ENCODE data around the gene STPG4.

The STPG4 gene

DNA sequence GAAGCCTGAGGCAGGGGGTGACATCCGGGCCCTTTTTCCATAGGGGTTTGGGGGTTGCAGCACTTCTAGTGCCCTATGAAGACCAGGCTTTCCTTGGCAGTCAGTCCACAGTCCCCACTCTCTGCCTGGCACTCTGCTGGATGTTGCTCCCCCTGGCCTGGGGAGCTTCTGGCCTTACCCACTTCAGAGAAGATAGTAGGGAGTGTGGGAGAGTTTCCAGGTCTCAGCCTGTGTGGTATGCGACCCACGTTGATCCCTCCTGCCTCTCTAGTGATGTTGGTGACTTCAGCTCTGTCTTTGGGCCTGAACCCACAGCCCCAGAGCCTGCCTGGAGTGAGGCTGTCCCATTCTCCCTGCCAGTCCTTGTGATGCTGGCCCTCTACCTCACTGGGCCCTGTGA is 105.6 kb downstream of the STPG4 start:
- Histone ChIP-seq H3K9me3 (ENCODE audit: control insufficient read depth, insufficient read depth, low read length) (no peaks in the 10 kb centered on the region), H3K27me3 (ENCODE audit: control insufficient read depth, insufficient read depth, low read length) (no peaks in the 10 kb centered on the region), H3K36me3 (ENCODE audit: control insufficient read depth, insufficient read depth, low read length) (0 out of 2 replicates have a peak, but pooled peaks cover 10% of the 10 kb centered on the region), H3K9ac (ENCODE audit: low read depth, low read length) (no peak overlapping the region), H3K27ac (ENCODE audit: low read depth, low read length) (no peak overlapping the region), H3K4me3 (ENCODE audit: low read depth, low read length) (no peak overlapping the region), H3K4me1 (ENCODE audit: control insufficient read depth, insufficient read depth, low read length) (peaks cover 3% of the 10 kb centered on the region; the same call in 1 of the 2 replicates)

DNA sequence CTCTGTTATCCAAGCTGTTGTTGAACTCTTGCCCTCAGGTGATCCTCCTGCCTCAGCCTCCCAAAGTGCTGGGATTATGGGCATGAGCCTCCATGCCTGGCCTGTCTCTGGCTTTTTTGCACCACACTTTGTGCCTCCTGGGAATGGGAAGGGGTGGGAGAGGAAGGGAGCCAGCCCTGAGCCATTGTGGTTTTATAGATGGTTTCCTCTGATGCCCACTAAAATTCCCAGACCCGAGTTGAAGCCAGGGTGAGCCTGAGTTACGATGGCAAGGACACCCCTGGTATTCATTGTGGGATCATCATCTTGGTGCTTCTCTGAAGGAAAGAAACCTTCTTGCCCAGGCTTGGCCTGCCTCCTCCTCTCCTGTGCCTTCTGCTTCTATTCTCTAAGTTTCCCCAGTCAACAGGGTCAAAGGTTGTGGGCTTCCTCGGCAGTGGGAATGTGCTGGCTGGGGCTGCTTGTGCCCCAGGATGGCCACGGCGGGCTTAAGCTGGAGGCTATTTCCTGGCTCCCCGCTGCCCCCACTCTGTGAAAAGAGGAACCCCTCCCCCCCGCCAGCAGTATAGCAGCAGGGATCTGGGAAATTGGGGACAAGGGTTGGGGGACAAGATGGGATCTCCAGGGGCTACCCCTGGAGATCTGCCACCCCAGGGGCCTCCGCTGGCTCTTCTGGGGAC is 106.2 kb downstream of the STPG4 start:
- Histone ChIP-seq H3K36me3 (ENCODE audit: control insufficient read depth, insufficient read depth, low read length) (0 out of 2 replicates have a peak, but pooled peaks cover 10% of the 10 kb centered on the region), H3K4me1 (ENCODE audit: control insufficient read depth, insufficient read depth, low read length) (peaks cover 3% of the 10 kb centered on the region; the same call in 1 of the 2 replicates), H3K9me3 (ENCODE audit: control insufficient read depth, insufficient read depth, low read length) (no peaks in the 10 kb centered on the region), H3K4me3 (ENCODE audit: low read depth, low read length) (no peak overlapping the region), H3K27me3 (ENCODE audit: control insufficient read depth, insufficient read depth, low read length) (no peaks in the 10 kb centered on the region), H3K9ac (ENCODE audit: low read depth, low read length) (no peak overlapping the region), H3K27ac (ENCODE audit: low read depth, low read length) (no peak overlapping the region)

DNA sequence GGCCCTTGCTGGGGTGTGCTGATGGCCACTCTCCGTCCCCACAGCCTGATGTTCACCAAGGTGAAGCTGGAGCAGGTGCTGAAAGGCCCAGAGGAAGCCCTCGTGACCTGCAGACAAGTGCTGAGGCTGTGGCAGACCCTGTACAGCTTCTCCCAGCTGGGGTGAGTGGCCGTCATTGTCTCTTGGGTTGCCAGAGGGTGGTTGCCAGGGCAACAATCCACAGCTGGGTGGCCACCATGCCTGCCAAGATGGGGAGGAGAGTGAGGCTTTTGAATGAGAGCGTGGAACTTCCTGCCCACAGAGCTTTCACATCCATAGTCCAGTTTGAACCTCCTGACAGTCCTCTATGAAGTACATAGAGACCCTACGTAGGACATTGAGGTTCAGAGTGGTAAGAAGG is 108.8 kb downstream of the STPG4 start:
- no peaks in the 10 kb centered on the region for H3K9me3 ChIP-seq (ENCODE audit: control insufficient read depth, insufficient read depth, low read length)
- 0 out of 2 replicates have a peak, but pooled peaks cover 4% of the 10 kb centered on the region for H3K36me3 ChIP-seq (ENCODE audit: control insufficient read depth, insufficient read depth, low read length)
- no peak overlapping the region for H3K4me3 ChIP-seq (ENCODE audit: low read depth, low read length)
- no peak overlapping the region for H3K27ac ChIP-seq (ENCODE audit: low read depth, low read length)
- peaks cover 20% of the 10 kb centered on the region for H3K4me1 ChIP-seq (ENCODE audit: control insufficient read depth, insufficient read depth, low read length)
- no peaks in the 10 kb centered on the region for H3K27me3 ChIP-seq (ENCODE audit: control insufficient read depth, insufficient read depth, low read length)
- H3K9ac ChIP-seq (ENCODE audit: low read depth, low read length) = no peak overlapping the region

DNA sequence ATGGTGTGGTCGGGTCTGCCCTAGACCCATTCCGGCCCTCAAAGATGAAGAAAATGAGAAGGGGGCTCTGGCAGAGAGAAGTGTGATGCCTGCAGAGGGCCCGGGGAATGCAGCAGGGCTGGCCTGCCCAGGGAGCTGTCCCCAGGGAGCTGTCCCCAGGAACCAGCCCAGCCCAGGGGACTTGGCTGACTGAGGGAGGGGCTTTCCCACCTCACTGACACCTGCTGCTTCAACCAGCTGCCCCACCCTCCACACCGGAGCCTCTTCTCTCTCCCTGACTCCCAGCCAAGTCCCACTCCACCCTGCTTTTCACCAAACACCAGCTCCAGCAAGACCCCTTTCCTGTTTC is 111.2 kb downstream of the STPG4 start:
- Histone ChIP-seq H3K36me3 (ENCODE audit: control insufficient read depth, insufficient read depth, low read length) (0 out of 2 replicates have a peak, but pooled peaks cover 4% of the 10 kb centered on the region), H3K9ac (ENCODE audit: low read depth, low read length) (no peak overlapping the region), H3K9me3 (ENCODE audit: control insufficient read depth, insufficient read depth, low read length) (no peaks in the 10 kb centered on the region), H3K4me1 (ENCODE audit: control insufficient read depth, insufficient read depth, low read length) (peaks cover 18% of the 10 kb centered on the region), H3K27ac (ENCODE audit: low read depth, low read length) (peak overlapping the region; percentile 67), H3K27me3 (ENCODE audit: control insufficient read depth, insufficient read depth, low read length) (no peaks in the 10 kb centered on the region), H3K4me3 (ENCODE audit: low read depth, low read length) (no peak overlapping the region)

DNA sequence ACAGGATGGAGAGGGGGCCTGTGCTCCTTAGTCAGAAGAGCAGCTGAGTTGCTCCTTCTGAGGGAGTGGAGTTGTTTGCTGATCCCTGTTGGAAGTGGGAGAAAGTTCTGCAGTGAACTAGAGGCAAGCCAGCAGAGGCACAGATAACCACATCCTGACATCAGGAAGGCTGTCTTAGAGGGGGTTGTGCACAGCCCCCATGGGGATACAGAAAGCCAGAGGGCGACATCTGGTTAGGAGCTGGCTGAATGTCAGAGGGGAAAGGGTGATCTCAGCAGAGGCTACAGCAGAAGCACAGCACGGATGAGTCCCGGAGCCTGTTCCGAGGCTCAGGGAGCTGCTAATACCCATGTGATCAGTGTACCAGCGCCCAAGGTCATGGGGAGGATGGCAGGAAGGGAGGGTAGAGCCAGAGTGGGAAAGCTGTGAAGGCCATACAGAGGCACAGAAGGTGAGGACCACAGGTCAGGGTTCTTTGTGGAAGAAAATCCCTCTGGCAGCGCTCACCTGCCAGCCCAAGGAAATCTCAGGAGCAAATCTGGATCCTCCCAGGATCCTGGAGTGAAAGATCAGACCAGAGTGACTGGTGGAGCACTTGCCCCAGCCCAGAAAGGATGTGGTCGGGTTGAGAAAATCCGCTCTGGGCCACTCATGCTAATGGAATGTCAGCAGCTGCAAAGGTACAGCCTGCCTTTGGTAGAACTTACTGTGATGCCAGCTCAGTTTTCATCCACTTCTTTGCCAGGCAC is 111.8 kb downstream of the STPG4 start:
- H3K27ac ChIP-seq (ENCODE audit: low read depth, low read length) = peak overlapping the region; percentile 67
- no peak overlapping the region for H3K9ac ChIP-seq (ENCODE audit: low read depth, low read length)
- H3K9me3 ChIP-seq (ENCODE audit: control insufficient read depth, insufficient read depth, low read length) = no peaks in the 10 kb centered on the region
- no peak overlapping the region for H3K4me3 ChIP-seq (ENCODE audit: low read depth, low read length)
- H3K27me3 ChIP-seq (ENCODE audit: control insufficient read depth, insufficient read depth, low read length) = no peaks in the 10 kb centered on the region
- peaks cover 18% of the 10 kb centered on the region for H3K4me1 ChIP-seq (ENCODE audit: control insufficient read depth, insufficient read depth, low read length)
- 0 out of 2 replicates have a peak, but pooled peaks cover 4% of the 10 kb centered on the region for H3K36me3 ChIP-seq (ENCODE audit: control insufficient read depth, insufficient read depth, low read length)

DNA sequence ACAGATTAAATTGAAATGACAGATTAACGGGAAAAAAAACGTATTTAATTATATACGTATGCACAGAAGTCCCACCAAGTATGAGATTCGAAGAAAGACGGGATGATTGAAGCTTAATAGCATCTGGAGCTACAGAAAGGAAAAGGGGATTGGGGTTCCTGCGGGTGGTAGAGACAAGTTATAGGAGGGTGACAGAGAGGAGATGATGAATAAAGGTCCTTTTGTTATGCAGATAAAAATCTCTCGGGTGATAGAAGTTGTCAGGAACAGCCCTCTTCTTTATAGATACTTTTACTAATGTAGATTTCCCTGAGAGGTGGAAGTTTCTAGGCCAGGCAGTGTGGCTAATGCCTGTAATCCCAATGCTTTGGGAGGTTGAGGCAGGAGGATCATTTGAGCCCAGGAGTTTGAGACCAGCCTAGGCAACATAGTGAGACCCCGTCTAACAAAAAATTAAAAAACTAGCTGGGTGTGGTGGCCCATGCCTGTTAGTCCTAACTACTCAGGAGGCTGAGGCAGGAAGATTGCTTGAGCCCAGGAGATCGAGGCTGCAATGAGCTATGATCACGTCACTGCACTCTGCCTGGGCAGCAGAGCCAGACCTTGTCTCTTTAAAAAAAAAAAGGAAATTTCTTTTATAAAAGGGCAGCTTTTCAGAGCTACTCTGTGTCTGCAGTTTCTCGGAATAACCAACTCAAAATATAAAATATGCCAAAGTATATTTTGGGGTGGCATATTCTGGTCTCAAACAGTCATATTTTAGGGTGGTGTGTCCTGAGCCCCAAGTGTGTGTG is 113.0 kb downstream of the STPG4 start:
- Histone ChIP-seq H3K27ac (ENCODE audit: low read depth, low read length) (no peak overlapping the region), H3K9me3 (ENCODE audit: control insufficient read depth, insufficient read depth, low read length) (no peaks in the 10 kb centered on the region), H3K4me1 (ENCODE audit: control insufficient read depth, insufficient read depth, low read length) (peaks cover 18% of the 10 kb centered on the region), H3K4me3 (ENCODE audit: low read depth, low read length) (no peak overlapping the region), H3K9ac (ENCODE audit: low read depth, low read length) (no peak overlapping the region), H3K27me3 (ENCODE audit: control insufficient read depth, insufficient read depth, low read length) (no peaks in the 10 kb centered on the region), H3K36me3 (ENCODE audit: control insufficient read depth, insufficient read depth, low read length) (0 out of 2 replicates have a peak, but pooled peaks cover 4% of the 10 kb centered on the region)

DNA sequence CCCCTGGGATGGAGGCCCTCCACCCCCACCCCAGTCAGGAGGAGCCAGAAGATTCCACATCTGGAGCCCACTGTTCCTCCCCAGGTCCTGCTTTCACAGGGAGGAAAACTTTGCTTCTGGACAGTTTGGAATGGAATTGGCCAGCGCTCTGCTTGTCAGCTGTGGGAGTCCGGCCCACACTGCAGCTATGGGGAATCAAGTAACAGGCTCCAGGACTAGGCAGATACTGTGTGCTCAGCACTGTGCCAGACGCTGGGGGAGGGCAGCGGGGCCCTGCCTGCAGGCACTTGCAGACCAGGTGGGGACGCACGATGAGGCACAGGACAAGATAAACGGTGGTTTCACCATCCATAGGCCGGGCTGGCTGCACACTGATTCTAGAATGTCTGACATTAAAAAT is 114.0 kb downstream of the STPG4 start:
- no peak overlapping the region for H3K27ac ChIP-seq (ENCODE audit: low read depth, low read length)
- 0 out of 2 replicates have a peak, but pooled peaks cover 3% of the 10 kb centered on the region for H3K36me3 ChIP-seq (ENCODE audit: control insufficient read depth, insufficient read depth, low read length)
- no peaks in the 10 kb centered on the region for H3K27me3 ChIP-seq (ENCODE audit: control insufficient read depth, insufficient read depth, low read length)
- peaks cover 18% of the 10 kb centered on the region for H3K4me1 ChIP-seq (ENCODE audit: control insufficient read depth, insufficient read depth, low read length)
- H3K9ac ChIP-seq (ENCODE audit: low read depth, low read length) = no peak overlapping the region
- no peak overlapping the region for H3K4me3 ChIP-seq (ENCODE audit: low read depth, low read length)
- no peaks in the 10 kb centered on the region for H3K9me3 ChIP-seq (ENCODE audit: control insufficient read depth, insufficient read depth, low read length)

DNA sequence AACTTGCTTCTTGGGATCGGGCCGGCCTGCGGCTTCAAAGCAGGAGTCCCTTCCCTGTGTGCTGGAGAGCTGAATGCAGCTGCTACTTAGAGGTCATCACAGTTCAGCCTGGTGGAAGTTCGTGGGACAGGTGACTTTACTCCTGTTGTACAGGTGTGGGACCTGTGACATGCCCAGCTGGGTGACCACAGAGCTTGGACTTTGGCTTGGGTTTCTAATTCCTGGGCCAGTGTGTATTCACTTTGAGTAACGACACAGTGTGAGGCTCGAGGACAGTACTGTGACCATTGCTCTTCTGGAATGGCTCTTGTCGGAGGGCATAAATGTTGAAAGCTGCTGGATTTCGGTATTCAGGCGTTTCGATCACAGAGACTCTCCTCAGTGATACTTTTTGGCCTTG is 114.5 kb downstream of the STPG4 start:
- no peaks in the 10 kb centered on the region for H3K27me3 ChIP-seq (ENCODE audit: control insufficient read depth, insufficient read depth, low read length)
- H3K9ac ChIP-seq (ENCODE audit: low read depth, low read length) = no peak overlapping the region
- H3K36me3 ChIP-seq (ENCODE audit: control insufficient read depth, insufficient read depth, low read length) = no peaks in the 10 kb centered on the region
- no peak overlapping the region for H3K27ac ChIP-seq (ENCODE audit: low read depth, low read length)
- H3K4me3 ChIP-seq (ENCODE audit: low read depth, low read length) = no peak overlapping the region
- H3K9me3 ChIP-seq (ENCODE audit: control insufficient read depth, insufficient read depth, low read length) = no peaks in the 10 kb centered on the region
- peaks cover 20% of the 10 kb centered on the region for H3K4me1 ChIP-seq (ENCODE audit: control insufficient read depth, insufficient read depth, low read length)

DNA sequence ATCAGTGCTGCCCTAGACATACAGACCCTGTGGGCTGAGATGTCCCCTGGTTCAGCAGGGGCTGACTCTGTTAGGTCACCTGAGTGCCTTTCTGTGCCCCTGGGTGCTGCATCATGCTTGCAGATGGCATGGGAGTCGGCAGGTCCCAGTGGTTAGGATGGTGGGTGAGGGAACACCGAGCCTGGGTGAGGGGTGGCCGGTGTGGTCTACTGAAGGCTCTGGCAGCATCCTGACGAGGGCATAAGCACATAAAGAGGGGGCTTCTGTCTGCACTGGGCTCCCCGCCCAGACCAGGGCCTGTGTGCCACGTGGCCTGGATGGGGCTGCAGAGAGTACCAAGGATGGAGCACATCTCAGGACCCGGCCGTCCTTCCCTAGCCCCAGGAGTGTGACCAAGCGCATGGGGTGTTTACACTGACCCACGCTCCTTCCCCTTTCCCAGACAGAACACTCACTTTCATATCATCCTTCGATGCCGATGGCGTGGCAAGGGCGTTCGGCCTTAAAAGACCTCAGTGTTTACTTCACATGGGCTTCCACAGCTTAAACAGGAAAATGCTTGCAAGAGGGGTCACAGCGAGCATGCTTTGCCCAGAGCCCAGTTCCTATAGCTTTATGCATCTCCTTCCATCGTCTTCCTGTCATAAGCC is 115.1 kb downstream of the STPG4 start:
- peaks cover 26% of the 10 kb centered on the region for H3K4me1 ChIP-seq (ENCODE audit: control insufficient read depth, insufficient read depth, low read length)

DNA sequence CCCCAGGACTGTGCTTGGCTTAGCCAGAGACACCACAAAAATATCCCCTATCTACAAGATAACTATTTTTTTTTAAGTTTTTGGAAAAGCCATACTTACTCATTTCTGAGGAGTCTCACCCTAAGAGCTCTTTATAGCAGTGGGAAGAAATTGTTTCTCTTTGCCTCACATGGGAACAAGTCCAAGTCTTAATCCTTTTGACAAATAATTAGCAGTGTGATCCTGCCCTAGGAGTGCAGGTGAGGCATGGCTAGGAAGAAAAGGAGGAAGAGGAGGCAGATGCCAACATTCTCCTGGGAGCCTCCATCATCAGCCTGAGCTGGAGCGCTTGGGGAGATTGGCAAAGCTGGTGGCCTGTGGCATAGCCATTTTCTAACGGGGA is 115.6 kb downstream of the STPG4 start:
- H3K27ac ChIP-seq (ENCODE audit: low read depth, low read length) = no peak overlapping the region
- H3K4me1 ChIP-seq (ENCODE audit: control insufficient read depth, insufficient read depth, low read length) = peaks cover 31% of the 10 kb centered on the region
- no peaks in the 10 kb centered on the region for H3K27me3 ChIP-seq (ENCODE audit: control insufficient read depth, insufficient read depth, low read length)
- no peaks in the 10 kb centered on the region for H3K36me3 ChIP-seq (ENCODE audit: control insufficient read depth, insufficient read depth, low read length)
- no peak overlapping the region for H3K4me3 ChIP-seq (ENCODE audit: low read depth, low read length)
- no peak overlapping the region for H3K9ac ChIP-seq (ENCODE audit: low read depth, low read length)
- H3K9me3 ChIP-seq (ENCODE audit: control insufficient read depth, insufficient read depth, low read length) = no peaks in the 10 kb centered on the region

More for the DNA sequence above, 115.1 kb downstream of the STPG4 start:
- Histone ChIP-seq H3K9ac (ENCODE audit: low read depth, low read length) (no peak overlapping the region), H3K27ac (ENCODE audit: low read depth, low read length) (no peak overlapping the region), H3K9me3 (ENCODE audit: control insufficient read depth, insufficient read depth, low read length) (no peaks in the 10 kb centered on the region), H3K27me3 (ENCODE audit: control insufficient read depth, insufficient read depth, low read length) (no peaks in the 10 kb centered on the region), H3K4me3 (ENCODE audit: low read depth, low read length) (no peak overlapping the region), H3K36me3 (ENCODE audit: control insufficient read depth, insufficient read depth, low read length) (no peaks in the 10 kb centered on the region)

Measured in HUES48 (cell line).